ENCODE data around the gene ZNF705A.
"Not testable (repeated sequence)": the region's sequence is repeated elsewhere in the genome, so short reads cannot be mapped to it uniquely, and the experiment has no call there.

The ZNF705A gene

GRCh38 chr12:8184206-8184605 lies 27.4 kb downstream of the ZNF705A start:
- DNase-seq (ENCODE audit: low spot score), result not testable (repeated sequence)

DNA sequence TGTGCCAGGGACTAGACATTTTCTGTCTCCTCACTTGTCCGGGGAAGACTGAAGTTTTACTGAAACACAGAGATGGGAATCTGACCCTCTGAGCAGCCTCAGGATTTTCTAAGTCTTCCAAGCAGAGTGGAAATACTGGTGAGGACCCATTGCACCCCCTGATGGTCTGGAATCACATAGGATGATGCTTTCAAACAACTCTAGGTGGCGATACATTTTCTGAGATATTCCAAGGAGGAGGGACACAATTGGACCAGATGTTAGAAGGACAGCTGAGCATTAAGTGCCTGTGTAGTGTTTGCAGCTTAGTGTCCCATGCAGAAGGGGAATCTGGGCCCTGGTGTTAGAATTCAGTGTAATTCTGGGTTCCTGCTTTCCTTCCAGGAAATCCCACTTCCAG lies 31.3 kb downstream of the ZNF705A start:
- not testable (repeated sequence) for DNase-seq (ENCODE audit: low spot score)

GRCh38 chr12:8197685-8198308 lies 41.0 kb downstream of the ZNF705A start:
- not testable (repeated sequence) for DNase-seq (ENCODE audit: low spot score)

- DNase-seq (ENCODE audit: low spot score), result not testable (repeated sequence)
These were observed 62.0 kb downstream of the ZNF705A start for GRCh38 chr12:8218711-8219382.

- DNase-seq (ENCODE audit: low spot score), result not testable (repeated sequence)
These were observed 64.6 kb downstream of the ZNF705A start for GRCh38 chr12:8221375-8221774.

GRCh38 chr12:8221844-8222243 lies 65.0 kb downstream of the ZNF705A start:
- not testable (repeated sequence) for DNase-seq (ENCODE audit: low spot score)

DNA sequence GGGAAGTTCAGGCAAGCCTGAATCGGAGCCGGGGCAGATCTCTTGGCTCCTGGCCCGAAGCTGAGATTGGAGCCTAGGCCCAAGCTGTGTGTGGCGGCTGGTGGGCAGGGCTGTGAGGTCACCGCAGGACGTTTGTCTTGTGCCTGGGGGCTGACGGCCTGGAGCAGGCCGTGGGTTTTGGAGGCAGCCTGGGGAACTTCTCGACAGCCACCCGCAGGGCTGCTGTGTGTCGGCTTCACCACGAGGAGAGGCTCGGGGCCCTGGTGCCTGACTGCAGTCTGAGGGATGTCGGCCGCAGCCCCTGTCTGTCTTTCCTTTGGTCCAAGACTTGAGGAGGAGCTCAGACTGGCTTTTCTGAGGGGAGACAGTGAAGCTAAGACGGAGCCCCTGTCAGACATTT lies 65.5 kb downstream of the ZNF705A start:
- not testable (repeated sequence) for DNase-seq (ENCODE audit: low spot score)

- not testable (repeated sequence) for DNase-seq (ENCODE audit: low spot score)
These were observed 66.8 kb downstream of the ZNF705A start for GRCh38 chr12:8223646-8224045.

DNA sequence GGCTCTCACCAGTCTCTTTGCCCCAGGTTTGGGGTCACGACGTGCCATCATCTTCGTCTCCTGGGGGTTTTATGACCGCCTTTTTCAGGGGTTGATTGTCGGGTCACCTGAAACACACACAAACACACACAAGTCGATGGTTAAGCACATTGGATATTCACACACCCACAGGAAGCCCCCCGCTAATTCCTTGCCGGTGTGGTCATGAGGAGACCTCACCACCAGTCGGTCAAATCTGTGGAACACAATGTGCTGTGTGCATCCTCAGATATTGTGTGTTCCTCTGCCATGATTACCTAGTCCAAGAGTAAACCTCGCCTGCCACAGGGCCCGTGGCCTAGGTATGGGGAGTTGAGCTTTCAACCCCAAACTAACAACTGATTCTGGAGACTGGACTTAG lies 68.0 kb downstream of the ZNF705A start:
- DNase-seq (ENCODE audit: low spot score), result not testable (repeated sequence)

- no peak for DNase-seq (ENCODE audit: low spot score)
These were observed 69.5 kb downstream of the ZNF705A start for GRCh38 chr12:8226355-8226754.

GRCh38 chr12:8226992-8227731 lies 70.3 kb downstream of the ZNF705A start, which contains the start of gene FAM90A1:
Gene FAM90A1, minus strand, starts transcription at chr12:8227618. Its CDS starts 2,786 bp downstream, at chr12:8224832.
- not testable (repeated sequence) for DNase-seq (ENCODE audit: low spot score)

- not testable (repeated sequence) for DNase-seq (ENCODE audit: low spot score)
These were observed 70.9 kb downstream of the ZNF705A start for GRCh38 chr12:8227732-8228077.

- DNase-seq (ENCODE audit: low spot score), result not testable (repeated sequence)
These were observed 71.8 kb downstream of the ZNF705A start for GRCh38 chr12:8228607-8229006.

DNA sequence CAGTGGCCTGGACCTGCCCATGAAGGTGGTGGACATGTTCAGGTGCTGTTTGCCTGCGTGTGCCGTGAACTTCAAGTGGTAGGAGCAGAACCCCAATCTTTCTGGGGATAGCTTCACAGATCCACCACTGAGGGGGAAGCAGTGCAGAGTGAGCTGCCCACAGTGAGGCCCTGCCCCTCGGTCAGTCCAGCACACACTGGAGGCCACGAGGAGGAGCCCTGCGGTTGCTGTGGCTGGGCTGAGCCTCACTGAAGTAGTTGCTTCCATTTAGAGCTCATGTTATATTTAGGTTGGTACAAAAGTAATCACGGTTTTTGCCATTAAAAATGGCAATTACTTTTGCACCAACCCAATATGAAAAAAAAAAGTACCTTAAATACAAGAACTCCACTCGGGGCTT lies 72.7 kb downstream of the ZNF705A start:
- DNase-seq (ENCODE audit: low spot score), result not testable (repeated sequence)
